ENCODE measurements around the gene UNC119. TPM values are rescaled to one million over a fixed set of nuclear protein-coding genes. Genes with fewer than 3 reads are reported as not detected.

Gene UNC119
- total and polyA plus RNA-seq, 2 experiments from 2014 or later = 39.0 to 78.4 TPM

- ATAC-seq = no peak
- Mint-ChIP-seq H3K27ac (no peak overlapping the region), H3K4me3 (no peak overlapping the region; the same call in 2 of the 3 replicates), H3K27me3 (ENCODE audit: insufficient read depth, low read depth, poor library complexity) (peaks cover 21% of the 10 kb centered on the region), H3K9me3 (no peaks in the 10 kb centered on the region; the same call in 2 of the 3 replicates), H3K36me3 (ENCODE audit: low read depth) (peaks cover 10% of the 10 kb centered on the region), H3K4me1 (peaks cover 34% of the 10 kb centered on the region)
- no peaks in the 10 kb centered on the region; the same call in 1 of the 2 replicates for H4K20me1 ChIP-seq (replicated peaks; ENCODE audit: insufficient read depth)
- H3F3A ChIP-seq (replicated peaks; ENCODE audit: low read depth) = no peaks in the 10 kb centered on the region
- peaks cover 16% of the 10 kb centered on the region; the same call in 1 of the 2 replicates for H3K4me1 ChIP-seq (ENCODE audit: insufficient read depth)
- H3K79me2 ChIP-seq (replicated peaks; ENCODE audit: insufficient read depth) = peaks cover 8% of the 10 kb centered on the region
- no peak for TF ChIP-seq CREB1 (CRISPR knock-in tag; IDR thresholded peaks at IDR 0.05; ENCODE audit: low read depth)
- TF ChIP-seq NANOG (IDR thresholded peaks at IDR 0.05; ENCODE audit: borderline replicate concordance) = no peak
- TF ChIP-seq JUNB (IDR thresholded peaks at IDR 0.05; ENCODE audit: unreplicated experiment) = no peak
- TF ChIP-seq ZNF331 (CRISPR knock-in tag; IDR thresholded peaks at IDR 0.05; ENCODE audit: low read depth) = no peak
- TF ChIP-seq ZNF114 (CRISPR knock-in tag; IDR thresholded peaks at IDR 0.05) = no peak
- TF ChIP-seq POLR2AphosphoS5 (IDR thresholded peaks at IDR 0.05; ENCODE audit: low read depth) = no peak
- TF ChIP-seq ETS1 (IDR thresholded peaks at IDR 0.05) = no peak
- TF ChIP-seq, protein P1, sequence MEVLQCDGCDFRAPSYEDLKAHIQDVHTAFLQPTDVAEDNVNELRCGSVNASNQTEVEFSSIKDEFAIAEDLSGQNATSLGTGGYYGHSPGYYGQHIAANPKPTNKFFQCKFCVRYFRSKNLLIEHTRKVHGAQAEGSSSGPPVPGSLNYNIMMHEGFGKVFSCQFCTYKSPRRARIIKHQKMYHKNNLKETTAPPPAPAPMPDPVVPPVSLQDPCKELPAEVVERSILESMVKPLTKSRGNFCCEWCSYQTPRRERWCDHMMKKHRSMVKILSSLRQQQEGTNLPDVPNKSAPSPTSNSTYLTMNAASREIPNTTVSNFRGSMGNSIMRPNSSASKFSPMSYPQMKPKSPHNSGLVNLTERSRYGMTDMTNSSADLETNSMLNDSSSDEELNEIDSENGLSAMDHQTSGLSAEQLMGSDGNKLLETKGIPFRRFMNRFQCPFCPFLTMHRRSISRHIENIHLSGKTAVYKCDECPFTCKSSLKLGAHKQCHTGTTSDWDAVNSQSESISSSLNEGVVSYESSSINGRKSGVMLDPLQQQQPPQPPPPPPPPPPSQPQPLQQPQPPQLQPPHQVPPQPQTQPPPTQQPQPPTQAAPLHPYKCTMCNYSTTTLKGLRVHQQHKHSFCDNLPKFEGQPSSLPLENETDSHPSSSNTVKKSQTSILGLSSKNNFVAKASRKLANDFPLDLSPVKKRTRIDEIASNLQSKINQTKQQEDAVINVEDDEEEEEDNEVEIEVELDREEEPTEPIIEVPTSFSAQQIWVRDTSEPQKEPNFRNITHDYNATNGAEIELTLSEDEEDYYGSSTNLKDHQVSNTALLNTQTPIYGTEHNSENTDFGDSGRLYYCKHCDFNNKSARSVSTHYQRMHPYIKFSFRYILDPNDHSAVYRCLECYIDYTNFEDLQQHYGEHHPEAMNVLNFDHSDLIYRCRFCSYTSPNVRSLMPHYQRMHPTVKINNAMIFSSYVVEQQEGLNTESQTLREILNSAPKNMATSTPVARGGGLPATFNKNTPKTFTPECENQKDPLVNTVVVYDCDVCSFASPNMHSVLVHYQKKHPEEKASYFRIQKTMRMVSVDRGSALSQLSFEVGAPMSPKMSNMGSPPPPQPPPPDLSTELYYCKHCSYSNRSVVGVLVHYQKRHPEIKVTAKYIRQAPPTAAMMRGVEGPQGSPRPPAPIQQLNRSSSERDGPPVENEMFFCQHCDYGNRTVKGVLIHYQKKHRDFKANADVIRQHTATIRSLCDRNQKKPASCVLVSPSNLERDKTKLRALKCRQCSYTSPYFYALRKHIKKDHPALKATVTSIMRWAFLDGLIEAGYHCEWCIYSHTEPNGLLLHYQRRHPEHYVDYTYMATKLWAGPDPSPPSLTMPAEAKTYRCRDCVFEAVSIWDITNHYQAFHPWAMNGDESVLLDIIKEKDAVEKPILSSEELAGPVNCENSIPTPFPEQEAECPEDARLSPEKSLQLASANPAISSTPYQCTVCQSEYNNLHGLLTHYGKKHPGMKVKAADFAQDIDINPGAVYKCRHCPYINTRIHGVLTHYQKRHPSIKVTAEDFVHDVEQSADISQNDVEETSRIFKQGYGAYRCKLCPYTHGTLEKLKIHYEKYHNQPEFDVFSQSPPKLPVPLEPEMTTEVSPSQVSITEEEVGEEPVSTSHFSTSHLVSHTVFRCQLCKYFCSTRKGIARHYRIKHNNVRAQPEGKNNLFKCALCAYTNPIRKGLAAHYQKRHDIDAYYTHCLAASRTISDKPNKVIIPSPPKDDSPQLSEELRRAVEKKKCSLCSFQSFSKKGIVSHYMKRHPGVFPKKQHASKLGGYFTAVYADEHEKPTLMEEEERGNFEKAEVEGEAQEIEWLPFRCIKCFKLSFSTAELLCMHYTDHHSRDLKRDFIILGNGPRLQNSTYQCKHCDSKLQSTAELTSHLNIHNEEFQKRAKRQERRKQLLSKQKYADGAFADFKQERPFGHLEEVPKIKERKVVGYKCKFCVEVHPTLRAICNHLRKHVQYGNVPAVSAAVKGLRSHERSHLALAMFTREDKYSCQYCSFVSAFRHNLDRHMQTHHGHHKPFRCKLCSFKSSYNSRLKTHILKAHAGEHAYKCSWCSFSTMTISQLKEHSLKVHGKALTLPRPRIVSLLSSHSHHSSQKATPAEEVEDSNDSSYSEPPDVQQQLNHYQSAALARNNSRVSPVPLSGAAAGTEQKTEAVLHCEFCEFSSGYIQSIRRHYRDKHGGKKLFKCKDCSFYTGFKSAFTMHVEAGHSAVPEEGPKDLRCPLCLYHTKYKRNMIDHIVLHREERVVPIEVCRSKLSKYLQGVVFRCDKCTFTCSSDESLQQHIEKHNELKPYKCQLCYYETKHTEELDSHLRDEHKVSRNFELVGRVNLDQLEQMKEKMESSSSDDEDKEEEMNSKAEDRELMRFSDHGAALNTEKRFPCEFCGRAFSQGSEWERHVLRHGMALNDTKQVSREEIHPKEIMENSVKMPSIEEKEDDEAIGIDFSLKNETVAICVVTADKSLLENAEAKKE (CRISPR knock-in tag; IDR thresholded peaks at IDR 0.05) = no peak
- TF ChIP-seq, protein P2, sequence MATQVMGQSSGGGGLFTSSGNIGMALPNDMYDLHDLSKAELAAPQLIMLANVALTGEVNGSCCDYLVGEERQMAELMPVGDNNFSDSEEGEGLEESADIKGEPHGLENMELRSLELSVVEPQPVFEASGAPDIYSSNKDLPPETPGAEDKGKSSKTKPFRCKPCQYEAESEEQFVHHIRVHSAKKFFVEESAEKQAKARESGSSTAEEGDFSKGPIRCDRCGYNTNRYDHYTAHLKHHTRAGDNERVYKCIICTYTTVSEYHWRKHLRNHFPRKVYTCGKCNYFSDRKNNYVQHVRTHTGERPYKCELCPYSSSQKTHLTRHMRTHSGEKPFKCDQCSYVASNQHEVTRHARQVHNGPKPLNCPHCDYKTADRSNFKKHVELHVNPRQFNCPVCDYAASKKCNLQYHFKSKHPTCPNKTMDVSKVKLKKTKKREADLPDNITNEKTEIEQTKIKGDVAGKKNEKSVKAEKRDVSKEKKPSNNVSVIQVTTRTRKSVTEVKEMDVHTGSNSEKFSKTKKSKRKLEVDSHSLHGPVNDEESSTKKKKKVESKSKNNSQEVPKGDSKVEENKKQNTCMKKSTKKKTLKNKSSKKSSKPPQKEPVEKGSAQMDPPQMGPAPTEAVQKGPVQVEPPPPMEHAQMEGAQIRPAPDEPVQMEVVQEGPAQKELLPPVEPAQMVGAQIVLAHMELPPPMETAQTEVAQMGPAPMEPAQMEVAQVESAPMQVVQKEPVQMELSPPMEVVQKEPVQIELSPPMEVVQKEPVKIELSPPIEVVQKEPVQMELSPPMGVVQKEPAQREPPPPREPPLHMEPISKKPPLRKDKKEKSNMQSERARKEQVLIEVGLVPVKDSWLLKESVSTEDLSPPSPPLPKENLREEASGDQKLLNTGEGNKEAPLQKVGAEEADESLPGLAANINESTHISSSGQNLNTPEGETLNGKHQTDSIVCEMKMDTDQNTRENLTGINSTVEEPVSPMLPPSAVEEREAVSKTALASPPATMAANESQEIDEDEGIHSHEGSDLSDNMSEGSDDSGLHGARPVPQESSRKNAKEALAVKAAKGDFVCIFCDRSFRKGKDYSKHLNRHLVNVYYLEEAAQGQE (IDR thresholded peaks at IDR 0.05; ENCODE audit: unreplicated experiment) = no peak
- TF ChIP-seq STAT1 (IDR thresholded peaks at IDR 0.05; ENCODE audit: unreplicated experiment) = no peak
- TF ChIP-seq EZH2phosphoT487 (IDR thresholded peaks at IDR 0.05; ENCODE audit: unreplicated experiment) = no peak
- TF ChIP-seq, protein P3, sequence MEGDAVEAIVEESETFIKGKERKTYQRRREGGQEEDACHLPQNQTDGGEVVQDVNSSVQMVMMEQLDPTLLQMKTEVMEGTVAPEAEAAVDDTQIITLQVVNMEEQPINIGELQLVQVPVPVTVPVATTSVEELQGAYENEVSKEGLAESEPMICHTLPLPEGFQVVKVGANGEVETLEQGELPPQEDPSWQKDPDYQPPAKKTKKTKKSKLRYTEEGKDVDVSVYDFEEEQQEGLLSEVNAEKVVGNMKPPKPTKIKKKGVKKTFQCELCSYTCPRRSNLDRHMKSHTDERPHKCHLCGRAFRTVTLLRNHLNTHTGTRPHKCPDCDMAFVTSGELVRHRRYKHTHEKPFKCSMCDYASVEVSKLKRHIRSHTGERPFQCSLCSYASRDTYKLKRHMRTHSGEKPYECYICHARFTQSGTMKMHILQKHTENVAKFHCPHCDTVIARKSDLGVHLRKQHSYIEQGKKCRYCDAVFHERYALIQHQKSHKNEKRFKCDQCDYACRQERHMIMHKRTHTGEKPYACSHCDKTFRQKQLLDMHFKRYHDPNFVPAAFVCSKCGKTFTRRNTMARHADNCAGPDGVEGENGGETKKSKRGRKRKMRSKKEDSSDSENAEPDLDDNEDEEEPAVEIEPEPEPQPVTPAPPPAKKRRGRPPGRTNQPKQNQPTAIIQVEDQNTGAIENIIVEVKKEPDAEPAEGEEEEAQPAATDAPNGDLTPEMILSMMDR (conservative IDR thresholded peaks at IDR 0.05; ENCODE audit: low read depth in 2 of 2) = no peak
- TF ChIP-seq EZH2 (IDR thresholded peaks at IDR 0.05; ENCODE audit: low read depth, unreplicated experiment) = no peak
- H3K27ac ChIP-seq (ENCODE audit: low read depth) = no peak overlapping the region
- H3K4me2 ChIP-seq = no peak overlapping the region
- no peaks in the 10 kb centered on the region for H3K36me3 ChIP-seq (ENCODE audit: insufficient read depth)
- H2AFZ ChIP-seq = no peak overlapping the region
- no peak overlapping the region for H3K4me3 ChIP-seq
- no peaks in the 10 kb centered on the region for H3K9me2 ChIP-seq (ENCODE audit: insufficient read depth)
- H3K27me3 ChIP-seq (ENCODE audit: insufficient read depth) = no peaks in the 10 kb centered on the region
- no peak for DNase-seq (ENCODE audit: low spot score)
Measured at GRCh38 chr17:28549236-28550132, 2.9 kb downstream of the UNC119 start.

Data from GM23338 (cell line).